HepG2 (cell line): ENCODE data around the gene TAS1R1. TPM values are rescaled to one million over a fixed set of nuclear protein-coding genes. Genes with fewer than 3 reads are reported as not detected.

ENCODE experiments used
- ATAC-seq: fragments of 200-7000 bp; cut with Tn5 transposase; 3 replicates; pipeline ENCODE4 v1.9.1; 2020; ENCODE audit warnings: mild to moderate bottlenecking, moderate library complexity
- BruUV-seq: library from RNA; stranded (reverse); fragments of 400-500 nt; replicated peaks from 2 replicates; lab custom pipeline; 2021; lab: Mats Ljungman, UMichigan
- CTCF ChIA-PET: fragments of 300-600 bp; formaldehyde crosslinking; extraction: SDS; loops from one replicate; lab custom pipeline; 2021; ENCODE audit warnings: low total read pairs, inconsistent platforms, low intra/inter-chr PET ratio; lab: Yijun Ruan, JAX
- POLR2A ChIA-PET: fragments of 350-600 bp; sonication (Branson Sonifier 250); formaldehyde crosslinking; loops from one replicate; lab custom pipeline; 2020; ENCODE audit warnings: antibody characterized with exemption, inconsistent platforms; lab: Yijun Ruan, JAX
- DNase-seq: peaks from one replicate; pipeline ENCODE4 v3.0.0-alpha.2; 2015; ENCODE audit warnings: low spot score
- FAIRE-seq: peaks from 3 replicates; lab custom pipeline; 2011; peaks lifted over from hg19 to GRCh38; lab: Jason Lieb, UNC
- H2AFZ ChIP-seq: one replicate; pipeline ENCODE4 v1.6.1; 2011; ENCODE audit warnings: low read length, inconsistent platforms
- H3K27ac ChIP-seq: fragments of 300-600 bp; 3 replicates; pipeline ENCODE4 v1.8.0; 2011; ENCODE audit warnings: mixed run types, mild to moderate bottlenecking, mixed read lengths, low read length, inconsistent platforms; ENCODE audit not compliant: insufficient read depth; ENCODE audit errors: extremely low read length
- H3K27me3 ChIP-seq, 2 experiments: fragments of 200-600 bp in 1 of 2; 2 replicates in 1 of 2; 3 replicates in 1 of 2; pipeline versions ENCODE4 v1.6.0 to v1.8.0; 2011; ENCODE audit warnings: low read length in 2 of 2, mild to moderate bottlenecking in 2 of 2, moderate library complexity in 2 of 2, inconsistent platforms in 1 of 2; ENCODE audit not compliant: insufficient read depth in 2 of 2, control insufficient read depth in 1 of 2
- H3K36me3 ChIP-seq, 2 experiments: fragments of 200-600 bp in 1 of 2; replicated peaks in 1 of 2; 2 replicates in 1 of 2; 3 replicates in 1 of 2; pipeline versions ENCODE4 v1.5.1 to v1.8.0; 2011; ENCODE audit warnings: low read length in 2 of 2, inconsistent platforms in 1 of 2; ENCODE audit not compliant: insufficient read depth in 2 of 2, control insufficient read depth in 1 of 2
- H3K4me1 ChIP-seq: 2 replicates; pipeline ENCODE4 v1.5.1; 2012; ENCODE audit warnings: low read length, inconsistent platforms; ENCODE audit not compliant: insufficient read depth
- H3K4me2 ChIP-seq: 2 replicates; pipeline ENCODE4 v1.6.0; 2011; ENCODE audit warnings: low read depth, low read length, inconsistent platforms
- H3K4me3 ChIP-seq, 3 experiments: fragments of 200-600 bp in 1 of 3; sonication (generic), shearing (Covaris generic) in 1 of 3; replicated peaks in 1 of 3; 2 replicates each; pipeline ENCODE4 v1.5.1; 2011 to 2016; ENCODE audit warnings: low read length in 3 of 3, inconsistent platforms in 2 of 3, low read depth in 2 of 3, mild to moderate bottlenecking in 2 of 3, control low read depth in 1 of 3, mixed read lengths in 1 of 3; ENCODE audit not compliant: insufficient read depth in 1 of 3
- H3K79me2 ChIP-seq: one replicate; pipeline ENCODE4 v1.6.1; 2011; ENCODE audit warnings: low read length, inconsistent platforms; ENCODE audit not compliant: insufficient read depth
- H3K9ac ChIP-seq: 2 replicates; pipeline ENCODE4 v1.6.0; 2011; ENCODE audit warnings: mild to moderate bottlenecking, low read depth, low read length, inconsistent platforms; ENCODE audit not compliant: insufficient read depth
- H3K9me3 ChIP-seq: 2 replicates; pipeline ENCODE4 v1.5.1; 2012; ENCODE audit warnings: mild to moderate bottlenecking, low read length
- H4K20me1 ChIP-seq: 2 replicates; pipeline ENCODE4 v1.6.0; 2011; ENCODE audit warnings: inconsistent platforms, mild to moderate bottlenecking, low read length, moderate library complexity; ENCODE audit not compliant: insufficient read depth
- CREB1 ChIP-seq, 2 experiments: fragments of 450-650 bp in 1 of 2; IDR thresholded peaks; 2 replicates each; pipeline ENCODE4 v1.6.1; 2016 to 2017; ENCODE audit warnings: control low read depth in 1 of 2, mild to moderate bottlenecking in 1 of 2, missing compliant biosample characterization in 1 of 2, missing genetic modification characterization in 1 of 2
- DZIP1 ChIP-seq: sonication (generic); formaldehyde crosslinking; IDR thresholded peaks from 2 replicates; pipeline ENCODE4 v1.5.0; 2020; ENCODE audit warnings: mild to moderate bottlenecking, missing genetic modification reagents
- FOXC1 ChIP-seq: sonication (generic); formaldehyde crosslinking; IDR thresholded peaks from 2 replicates; pipeline ENCODE4 v1.8.0; 2022; ENCODE audit warnings: mild to moderate bottlenecking, missing genetic modification reagents, borderline replicate concordance
- HMGXB4 ChIP-seq, 2 experiments: sonication (generic) in 1 of 2; formaldehyde crosslinking in 1 of 2; IDR thresholded peaks; 2 replicates each; pipeline versions ENCODE4 v1.4.0 to v1.6.1; 2018 to 2020; ENCODE audit warnings: missing genetic modification reagents in 2 of 2, borderline replicate concordance in 1 of 2, low read depth in 1 of 2, mild to moderate bottlenecking in 1 of 2, missing biosample characterization in 1 of 2
- TFDP2 ChIP-seq: sonication (generic); formaldehyde crosslinking; IDR thresholded peaks from 2 replicates; pipeline ENCODE4 v1.4.0; 2020; ENCODE audit warnings: missing genetic modification reagents
- ZNF33B ChIP-seq: sonication (generic); formaldehyde crosslinking; IDR thresholded peaks from 2 replicates; pipeline ENCODE4 v1.5.1; 2020; ENCODE audit warnings: mild to moderate bottlenecking, missing genetic modification reagents
- ZNF556 ChIP-seq: sonication (generic); formaldehyde crosslinking; IDR thresholded peaks from 2 replicates; pipeline ENCODE4 v1.4.0; 2020; ENCODE audit warnings: mild to moderate bottlenecking, missing genetic modification reagents, borderline replicate concordance
- ZNF687 ChIP-seq: sonication (generic); formaldehyde crosslinking; IDR thresholded peaks from 2 replicates; pipeline ENCODE4 v1.5.1; 2020; ENCODE audit warnings: mild to moderate bottlenecking, missing genetic modification reagents, moderate library complexity
- WGBS: methylation state at CpG from one replicate; pipeline ENCODE4 v1.1.6; 2017; ENCODE audit warnings: low lambda C conversion rate; 5-methylcytosine and 5-hydroxymethylcytosine counted together
- in situ Hi-C: cut with HindIII; loops from 2 replicates; pipeline ENCODE4 v1.10.0; 2017; ENCODE audit warnings: low pct_unique_long_range_greater_than_20kb; ENCODE audit not compliant: extremely low pct_ligation_motif_present
- intact Hi-C: fragments of 100-400 bp; cut with micrococcal nuclease; formaldehyde crosslinking; loops from one replicate; pipeline ENCODE4 v1.10.0; 2022; ENCODE audit not compliant: unreplicated experiment
- polyA plus RNA-seq, 8 experiments: library from polyadenylated mRNA; depleted of rRNA in 3 of 8; stranded (reverse) in 7 of 8; unstranded in 1 of 8; fragments of >200 nt; fragmentation: Illumina TruSeq in 4 of 8; extraction: Trizol in 4 of 8; gene quantifications; 2 replicates each; pipeline versions ENCODE4 v1.2.1 to v1.2.3, GENCODE V29; 2011 to 2016; ENCODE audit warnings: low read depth in 4 of 8, missing spikeins in 1 of 8, mixed read lengths in 1 of 8; ENCODE audit not compliant: insufficient read depth in 1 of 8
- total RNA-seq, 5 experiments: library from RNA; depleted of rRNA; stranded (reverse); fragments of >200 nt; fragmentation: Illumina TruSeq; extraction: Trizol; gene quantifications; 2 replicates each; pipeline ENCODE4 v1.2.3, GENCODE V29; 2016; ENCODE audit warnings: low read depth in 1 of 5

TAS1R1 gene
- total and polyA plus RNA-seq, 2 of the 13 experiments (the other 11 are each of a cell fraction or from before 2014, with no cell fraction given): 1.4 to 1.6 TPM

GRCh38 chr1:6580119-6580592 lies 25.0 kb downstream of the TAS1R1 start (continued):
- TF ChIP-seq ZNF33B (CRISPR knock-in tag) (peak; percentile 7; the same call in 1 of the 2 replicates), TFDP2 (CRISPR knock-in tag) (0 out of 2 replicates have a peak, but pooled peaks have one; percentile 7)

GRCh38 chr1:6580593-6581409 lies 25.7 kb downstream of the TAS1R1 start:
- intact Hi-C loops: loop anchor here (5.0 kb wide), 1 partner anchor 46 kb away; no protein-coding TSS in a partner anchor
- FAIRE-seq: no peak
- H3K27ac ChIP-seq: peak overlapping the region; percentile 84
- TF ChIP-seq ZNF556 (CRISPR knock-in tag) (no peak), DZIP1 (CRISPR knock-in tag) (0 out of 2 replicates have a peak, but pooled peaks have one; percentile 62), HMGXB4 (CRISPR knock-in tag; IDR thresholded peaks at IDR 0.05; ENCODE audit: borderline replicate concordance in 1 of 2, low read depth in 1 of 2) (0 out of 4 replicates have a peak, but pooled peaks of 1 of the 2 experiments have one; percentile 12), ZNF687 (CRISPR knock-in tag) (peak; percentile 28), FOXC1 (CRISPR knock-in tag) (no peak), CREB1 (IDR thresholded peaks at IDR 0.05) (no peak), CREB1 (CRISPR knock-in tag; IDR thresholded peaks at IDR 0.05) (peak; percentile 18; the same call in 1 of the 2 replicates)

More at GRCh38 chr1:6580593-6581409, 25.7 kb downstream of the TAS1R1 start:
- H3K4me2 ChIP-seq: peak overlapping the region; percentile 96
- H3K4me3 ChIP-seq: peak overlapping the region; percentile 88 to 98 (median 91)
- in situ Hi-C loops: no loop called here
- peaks cover 4% of the 10 kb centered on the region; the same call in 1 of the 2 replicates for H4K20me1 ChIP-seq
- peak; percentile 6 for ATAC-seq
- no peaks in the 10 kb centered on the region for H3K36me3 ChIP-seq
- no TSS peak for BruUV-seq
- peaks cover 57% of the 10 kb centered on the region for H3K4me1 ChIP-seq
- no peaks in the 10 kb centered on the region for H3K27me3 ChIP-seq
- 45% methylated on average over 6 of the region's 19 CpGs for WGBS
- no peak overlapping the region for H2AFZ ChIP-seq
- POLR2A ChIA-PET: interaction anchor here (1.2 to 5.2 kb wide), 6 partner anchors 10 to 35 kb away, joined by 3 to 113 read pairs (median 6); partner anchors contain the start of genes KLHL21, NOL9 and TAS1R1
- peaks cover 15% of the 10 kb centered on the region for H3K79me2 ChIP-seq
- CTCF ChIA-PET: interaction anchor here (0.9 kb wide), 1 partner anchor 54 kb away, joined by 3 read pairs; no protein-coding TSS in a partner anchor
- no peak for DNase-seq
- H3K9ac ChIP-seq: peak overlapping the region; percentile 82
- H3K9me3 ChIP-seq: no peaks in the 10 kb centered on the region
